DMS153 treated with DMSO at 0.1 percent for 48 hours (cell line): ENCODE data around the gene ZBTB37.
"Not testable (repeated sequence)": the region's sequence is repeated elsewhere in the genome, so short reads cannot be mapped to it uniquely, and the experiment has no call there.

Experiments used
- DNase-seq: peaks from one replicate; lab custom pipeline; 2025; ENCODE audit not compliant: unreplicated experiment; lab: John Stamatoyannopoulos, UW

The ZBTB37 gene

DNA sequence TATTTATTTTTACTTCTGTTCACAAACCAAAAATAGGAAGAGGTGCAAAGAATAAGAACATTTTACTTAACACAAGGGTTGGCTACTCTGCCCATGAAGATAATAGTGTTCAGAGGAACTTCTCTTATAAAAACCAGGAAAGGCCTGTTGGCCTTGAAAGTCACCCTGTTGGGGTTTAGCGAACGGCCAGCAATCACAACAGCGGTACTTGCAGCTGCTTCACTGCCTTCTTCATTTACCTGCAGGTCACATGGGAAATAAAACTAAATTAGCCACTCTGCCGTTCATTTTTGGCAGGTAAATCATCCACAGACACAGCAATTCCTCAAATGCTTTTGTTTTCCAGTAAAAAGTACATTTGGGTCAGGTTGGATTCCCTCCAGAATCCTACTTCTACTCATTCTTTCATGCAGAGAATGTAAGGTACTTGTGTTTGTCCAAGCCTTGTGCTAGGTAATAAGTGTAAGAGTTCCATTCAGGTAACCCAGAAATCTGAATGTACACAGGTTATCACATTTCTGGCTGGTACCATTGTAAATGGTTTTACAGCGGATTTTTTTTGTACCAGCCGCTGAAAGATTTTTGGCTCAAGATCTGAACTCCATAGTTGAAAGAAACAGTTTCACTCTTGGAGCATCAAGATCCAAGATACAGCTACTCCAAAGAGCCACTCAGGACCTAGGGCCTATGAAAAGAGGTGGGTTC is 35.8 kb downstream of the ZBTB37 start:
- DNase-seq = no peak

DNA sequence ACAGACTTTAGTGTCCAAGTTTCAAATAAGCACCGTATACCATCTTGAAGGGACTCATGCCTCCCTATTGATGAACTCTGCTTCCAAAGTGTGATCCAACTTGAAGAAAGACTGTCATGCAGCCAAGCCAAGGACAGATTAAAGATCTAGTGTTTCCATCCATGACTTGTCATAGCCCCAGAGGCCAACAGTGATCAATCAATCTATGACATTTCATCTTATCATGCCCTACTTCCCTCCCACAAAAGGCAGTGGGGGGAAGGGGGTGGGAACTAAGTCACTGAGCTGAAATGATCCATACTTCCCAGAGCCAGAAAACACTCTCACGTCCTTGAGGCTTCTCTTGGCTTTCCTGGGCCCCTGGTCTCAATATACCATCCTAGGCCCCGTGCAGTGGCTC is 44.9 kb downstream of the ZBTB37 start:
- no peak for DNase-seq

- DNase-seq = no peak
These were observed 46.2 kb downstream of the ZBTB37 start for GRCh38 chr1:173914366-173914871.

DNA sequence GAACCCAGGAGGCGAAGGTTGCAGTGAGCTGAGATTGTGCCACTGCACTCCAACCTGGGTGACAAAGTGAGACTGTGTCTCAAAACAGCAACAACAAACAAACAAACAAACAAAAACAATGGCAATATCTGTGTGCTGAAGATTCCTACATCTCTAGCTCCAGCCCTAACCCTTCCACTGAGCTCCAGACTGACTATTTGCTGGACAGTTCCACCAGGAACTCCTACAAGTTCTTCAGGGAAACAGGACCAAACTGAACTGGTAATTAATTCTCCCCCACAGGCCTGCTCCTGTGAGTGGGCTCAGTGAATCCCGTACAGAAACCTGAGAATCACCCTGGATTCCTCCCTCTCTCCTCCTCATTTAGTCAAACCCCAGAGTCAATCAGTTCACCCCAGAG is 47.4 kb downstream of the ZBTB37 start:
- DNase-seq = no peak

DNA sequence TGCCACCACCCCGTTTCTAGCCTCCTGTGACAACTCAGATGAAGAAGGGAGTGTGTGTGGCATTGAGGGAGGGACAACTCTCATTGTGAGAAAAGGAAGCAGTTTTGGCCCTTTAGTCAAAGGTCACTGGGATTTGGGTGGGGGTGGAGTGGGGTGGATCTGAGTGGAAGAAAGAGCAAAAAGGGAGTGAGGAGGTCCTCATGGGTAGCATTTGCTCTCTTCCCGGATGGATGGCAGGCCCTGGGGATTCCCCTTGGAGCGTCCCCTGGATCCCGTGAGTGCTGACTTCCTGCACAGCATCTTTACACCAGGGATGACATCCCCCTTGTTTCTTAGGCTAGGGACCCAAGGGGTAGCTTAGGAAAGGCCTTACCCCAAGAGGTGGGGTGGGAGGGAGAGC is 48.5 kb downstream of the ZBTB37 start:
- no peak for DNase-seq

- no peak for DNase-seq
These were observed 49.0 kb downstream of the ZBTB37 start, which contains the start of gene SERPINC1 for GRCh38 chr1:173917149-173917548. SERPINC1 (minus strand) TSS chr1:173917327; CDS start chr1:173917259, 68 bp downstream.

DNA sequence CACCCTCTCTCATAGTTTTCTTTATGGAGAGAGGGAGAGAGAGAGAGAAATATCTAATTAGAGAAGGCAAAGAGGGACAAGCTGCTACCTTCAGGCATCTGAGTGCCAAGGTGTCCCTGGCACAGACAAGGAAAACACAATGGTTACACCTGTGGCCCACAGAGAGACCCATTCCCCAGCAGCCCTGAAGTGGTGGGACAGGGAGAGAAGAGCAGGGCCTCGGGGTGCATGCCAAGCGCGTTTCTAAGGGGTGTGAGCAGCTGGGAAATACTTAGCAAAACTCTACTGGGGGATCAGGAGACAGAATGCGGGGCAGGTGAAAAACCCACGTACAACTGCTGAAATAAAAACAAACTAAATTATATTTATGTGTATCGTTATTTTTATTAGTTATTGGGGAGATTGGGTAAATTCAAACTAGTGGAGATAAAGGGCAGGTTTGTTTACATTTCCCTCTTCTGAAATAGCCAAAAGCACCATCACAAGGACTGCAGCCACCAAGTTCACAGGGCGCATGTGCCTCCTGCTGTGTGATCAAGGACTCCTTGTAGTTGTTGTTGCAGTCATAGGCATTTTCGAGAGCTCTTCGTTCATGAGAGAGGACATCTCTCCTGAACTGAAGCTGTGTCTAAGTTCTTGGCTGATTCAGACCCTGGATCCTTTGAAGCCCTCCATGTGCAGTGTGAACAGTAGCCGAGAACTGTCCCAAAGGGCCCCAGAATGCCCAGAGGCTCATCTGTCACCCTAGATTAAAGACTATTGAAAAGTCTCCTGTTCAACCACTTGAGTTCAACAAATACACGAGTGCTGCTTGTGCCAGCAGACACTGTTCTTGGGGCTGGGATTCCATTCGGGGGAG is 49.7 kb downstream of the ZBTB37 start:
- no peak for DNase-seq

GRCh38 chr1:173920861-173921260 is 52.7 kb downstream of the ZBTB37 start:
- DNase-seq = no peak

- no peak for DNase-seq
These were observed 57.4 kb downstream of the ZBTB37 start for GRCh38 chr1:173925306-173926242.

DNA sequence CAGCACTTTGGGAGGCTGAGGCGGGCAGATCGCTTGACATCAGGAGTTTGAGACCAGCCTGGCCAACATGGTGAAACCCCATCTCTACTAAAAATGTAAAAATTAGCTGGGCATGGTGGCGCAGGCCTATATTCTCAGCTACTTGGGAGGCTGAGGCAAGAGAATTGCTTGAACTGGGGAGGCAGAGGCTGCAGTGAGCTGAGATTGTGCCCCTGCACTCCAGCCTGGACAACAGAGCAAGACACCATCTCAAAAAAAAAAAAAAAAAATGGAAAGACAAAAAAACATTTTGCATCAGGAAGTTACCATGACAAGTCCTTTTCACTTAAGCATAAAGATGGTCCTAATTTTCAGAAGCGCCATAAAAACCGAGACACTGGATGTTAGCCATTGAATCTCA is 62.4 kb downstream of the ZBTB37 start:
- DNase-seq = not testable (repeated sequence)

- DNase-seq = no peak
These were observed 66.3 kb downstream of the ZBTB37 start for GRCh38 chr1:173934440-173934839.

DNA sequence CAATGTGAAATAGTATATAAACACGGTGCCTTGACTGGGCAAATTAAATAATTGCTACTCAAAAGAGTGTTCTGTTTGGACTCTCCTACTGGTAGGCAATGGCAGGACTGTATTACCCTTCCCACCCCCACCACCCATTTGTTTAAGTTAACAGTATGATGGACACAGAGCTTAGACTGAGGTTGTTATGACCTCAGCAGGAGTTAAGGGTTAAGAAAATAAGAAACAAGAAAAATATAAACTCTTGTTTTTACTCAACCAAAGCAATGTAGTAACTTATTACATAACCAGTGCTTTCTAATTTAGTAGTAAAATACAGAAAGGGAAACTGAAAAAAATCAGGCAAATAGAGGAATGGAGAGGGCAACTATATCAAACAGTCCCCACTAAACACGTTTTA is 68.9 kb downstream of the ZBTB37 start:
- no peak for DNase-seq

DNA sequence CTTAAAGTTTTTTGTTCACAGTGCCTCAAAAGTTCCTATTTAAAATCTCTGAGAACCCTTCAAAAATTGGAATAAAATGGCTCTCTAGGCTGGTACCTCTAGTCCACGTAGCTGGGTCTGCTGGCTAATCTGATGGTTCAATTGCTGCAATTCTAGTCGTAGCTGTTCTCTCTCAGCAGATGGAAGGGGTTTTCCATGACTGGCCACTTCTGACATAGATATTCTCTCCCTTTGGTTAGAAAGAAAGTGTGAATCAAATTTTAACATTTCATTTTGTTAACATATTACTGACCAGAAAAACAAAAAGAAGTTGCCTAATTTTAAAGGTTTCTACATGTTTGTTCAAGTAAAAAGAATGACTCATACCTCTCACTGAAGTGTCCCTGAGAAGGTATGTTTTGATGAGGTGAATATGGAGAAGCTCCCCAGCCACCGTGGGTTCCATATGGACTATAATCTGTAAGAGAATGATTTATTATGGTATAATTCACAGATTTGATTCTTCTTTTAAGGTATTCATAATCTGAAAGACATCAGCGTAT is 78.3 kb downstream of the ZBTB37 start:
- DNase-seq = no peak

DNA sequence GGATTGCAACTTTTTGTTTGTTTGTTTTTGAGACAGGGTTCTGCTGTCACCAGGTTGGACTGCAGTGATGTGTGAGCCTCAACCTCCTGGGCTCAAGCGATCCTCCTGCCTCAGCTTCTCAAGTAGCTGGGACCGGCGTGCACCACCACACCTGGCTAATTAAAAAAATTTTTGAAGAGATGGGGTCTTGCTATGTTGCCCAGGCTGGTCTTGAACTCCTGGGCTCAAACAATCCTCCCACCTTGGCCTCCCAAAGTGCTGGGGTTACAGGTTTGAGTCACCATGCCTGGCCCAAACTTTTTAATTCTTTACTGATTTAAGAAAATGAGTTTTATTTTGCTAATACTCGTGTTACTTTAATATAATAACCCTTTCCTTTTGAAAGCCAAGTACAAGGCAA is 80.4 kb downstream of the ZBTB37 start:
- DNase-seq = no peak
